Epithelial cell of proximal tubule (primary cell): Measurements from ENCODE around the gene ANKRD22. TPM values are rescaled to one million over a fixed set of nuclear protein-coding genes. Genes with fewer than 3 reads are reported as not detected.
A peak's percentile ranks its signal among the peaks of the same experiment; 100 is the strongest.

ENCODE experiments used
- DNase-seq: peaks from one replicate; pipeline ENCODE4 v3.0.0-alpha.2; 2011; ENCODE audit warnings: low read depth
- H3K4me3 ChIP-seq: 2 replicates; pipeline ENCODE4 v1.5.1; 2011; ENCODE audit warnings: low read depth, mild to moderate bottlenecking, low read length
- total RNA-seq: library from RNA; depleted of rRNA; stranded (reverse); fragments of >200 nt; gene quantifications from 2 replicates; pipeline ENCODE4 v1.2.3, GENCODE V29; 2015
- TF ChIP-seq, protein P1 (sequence below): conservative IDR thresholded peaks from 2 replicates; pipeline ENCODE4 v1.5.1; 2012; ENCODE audit warnings: low read depth, mild to moderate bottlenecking, low read length

Gene ANKRD22
- total RNA-seq, 1 donor from 2014 or later: 0.12 TPM

DNA sequence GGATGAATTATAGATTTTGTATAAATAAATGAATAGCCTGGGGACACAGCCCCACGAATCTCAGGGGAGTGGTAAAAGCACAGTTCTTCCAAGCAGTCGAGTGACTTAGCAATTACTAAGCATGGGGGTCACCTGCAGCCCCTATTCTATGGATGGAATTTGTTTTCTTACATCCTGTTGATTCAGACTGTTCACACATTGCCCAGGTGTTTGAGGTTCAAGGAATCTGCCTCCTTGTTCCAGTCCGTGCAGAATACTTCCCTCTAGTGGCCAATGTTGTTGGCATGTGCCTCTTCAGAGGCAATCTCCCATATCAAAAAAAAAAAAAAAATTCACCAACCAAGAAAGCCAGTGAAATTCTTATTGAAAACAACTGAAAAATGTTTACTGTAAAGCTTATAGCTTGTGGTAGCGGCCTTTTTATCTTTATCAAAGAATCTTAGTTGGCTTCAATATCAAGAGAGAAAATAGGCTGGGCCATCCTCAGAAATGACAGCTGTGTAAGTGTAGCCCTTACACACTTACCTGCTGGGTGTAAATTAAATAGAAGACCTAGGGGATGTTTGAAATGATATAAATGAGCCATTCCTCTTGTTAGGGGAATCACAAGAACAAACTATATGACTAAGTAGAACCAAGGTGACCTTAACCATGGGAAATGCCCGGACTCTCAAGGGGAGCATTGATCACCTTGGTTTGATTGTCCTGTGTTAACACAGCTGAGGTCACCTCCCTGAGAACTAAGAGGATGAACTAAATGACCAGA, 41.3 kb downstream of the ANKRD22 start:
- no peak for DNase-seq
- H3K4me3 ChIP-seq: no peak overlapping the region
- TF ChIP-seq, protein P1, sequence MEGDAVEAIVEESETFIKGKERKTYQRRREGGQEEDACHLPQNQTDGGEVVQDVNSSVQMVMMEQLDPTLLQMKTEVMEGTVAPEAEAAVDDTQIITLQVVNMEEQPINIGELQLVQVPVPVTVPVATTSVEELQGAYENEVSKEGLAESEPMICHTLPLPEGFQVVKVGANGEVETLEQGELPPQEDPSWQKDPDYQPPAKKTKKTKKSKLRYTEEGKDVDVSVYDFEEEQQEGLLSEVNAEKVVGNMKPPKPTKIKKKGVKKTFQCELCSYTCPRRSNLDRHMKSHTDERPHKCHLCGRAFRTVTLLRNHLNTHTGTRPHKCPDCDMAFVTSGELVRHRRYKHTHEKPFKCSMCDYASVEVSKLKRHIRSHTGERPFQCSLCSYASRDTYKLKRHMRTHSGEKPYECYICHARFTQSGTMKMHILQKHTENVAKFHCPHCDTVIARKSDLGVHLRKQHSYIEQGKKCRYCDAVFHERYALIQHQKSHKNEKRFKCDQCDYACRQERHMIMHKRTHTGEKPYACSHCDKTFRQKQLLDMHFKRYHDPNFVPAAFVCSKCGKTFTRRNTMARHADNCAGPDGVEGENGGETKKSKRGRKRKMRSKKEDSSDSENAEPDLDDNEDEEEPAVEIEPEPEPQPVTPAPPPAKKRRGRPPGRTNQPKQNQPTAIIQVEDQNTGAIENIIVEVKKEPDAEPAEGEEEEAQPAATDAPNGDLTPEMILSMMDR: peak; percentile 94

- no peak for DNase-seq
- TF ChIP-seq, protein P1: no peak
- no peak overlapping the region for H3K4me3 ChIP-seq
Measured at GRCh38 chr10:88809621-88810020, 42.0 kb downstream of the ANKRD22 start.

DNA sequence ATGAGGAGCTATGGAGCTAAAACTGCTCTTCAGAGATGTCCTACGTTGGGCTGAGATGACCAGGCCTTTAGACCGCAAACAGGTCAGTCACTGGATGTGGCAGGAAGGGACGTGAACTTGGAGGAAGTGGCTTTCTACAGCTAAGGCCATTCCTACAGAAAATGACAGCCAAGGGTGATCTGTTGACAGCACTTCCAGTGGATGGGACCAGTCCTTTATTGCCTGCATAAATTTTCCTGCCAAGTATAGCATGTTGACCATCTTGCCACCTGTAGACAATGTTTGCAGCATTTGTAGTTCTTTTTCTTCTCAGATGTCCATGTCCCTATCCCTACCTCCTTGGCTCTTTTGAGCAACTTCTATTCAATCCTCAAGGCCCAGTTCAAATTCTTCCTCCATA, 45.7 kb downstream of the ANKRD22 start:
- TF ChIP-seq, protein P1: no peak
- no peak for DNase-seq
- H3K4me3 ChIP-seq: no peak overlapping the region

- DNase-seq: no peak
- no peak overlapping the region for H3K4me3 ChIP-seq
- TF ChIP-seq, protein P1: no peak
Measured at GRCh38 chr10:88805361-88805760, 46.3 kb downstream of the ANKRD22 start.

DNA sequence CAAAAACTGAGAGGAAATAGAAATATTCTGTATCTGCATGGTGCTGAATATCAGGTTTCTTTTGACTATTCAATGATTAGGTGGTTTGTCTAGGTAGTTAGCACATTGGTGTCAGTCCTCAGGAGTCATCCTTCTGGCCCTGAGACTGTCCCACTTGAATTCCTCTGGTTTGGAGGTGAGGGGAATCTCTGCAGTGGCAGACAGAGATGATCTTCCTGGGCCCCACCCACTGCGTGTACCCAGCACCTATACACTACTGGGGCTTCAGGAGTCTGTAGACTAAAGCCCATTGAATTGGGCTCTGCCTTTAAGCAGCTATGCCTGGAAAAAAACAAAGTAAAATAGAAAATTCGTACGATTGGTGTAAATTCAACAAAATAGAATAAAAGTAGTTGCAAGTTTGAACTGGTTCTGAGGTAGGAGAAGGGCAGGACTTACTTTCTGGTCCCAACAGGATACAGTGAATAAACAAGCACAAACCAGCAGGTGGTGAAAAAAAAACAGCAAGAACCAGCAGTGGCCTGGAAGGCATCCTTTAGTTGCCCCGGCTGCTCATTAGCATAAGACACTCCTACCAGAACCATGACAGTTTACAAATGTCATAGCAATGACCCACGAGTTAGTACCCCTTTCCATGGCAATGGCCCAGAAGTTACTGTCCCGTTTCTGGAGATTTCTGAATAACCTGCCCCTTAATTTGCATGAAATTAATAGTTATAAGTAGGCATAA, 47.4 kb downstream of the ANKRD22 start:
- no peak for DNase-seq
- TF ChIP-seq, protein P1: no peak
- no peak overlapping the region for H3K4me3 ChIP-seq

DNA sequence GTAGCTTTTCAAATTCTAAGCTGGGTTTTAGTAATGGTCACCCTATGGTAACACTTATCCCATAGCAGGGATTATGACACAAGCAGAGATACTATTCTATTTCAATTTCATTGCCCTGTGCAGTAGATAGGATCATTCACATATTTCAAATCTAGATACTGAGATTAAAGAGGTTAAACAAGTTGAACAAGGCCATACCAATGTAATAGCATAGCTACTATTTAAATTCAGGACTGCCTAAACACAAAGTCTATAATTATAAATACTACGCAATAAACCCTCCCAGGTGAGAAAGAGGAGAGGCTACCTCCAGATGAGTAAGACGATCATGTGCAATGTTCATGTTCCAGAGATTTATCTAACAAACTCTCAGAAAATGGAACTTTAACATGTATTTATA, 48.0 kb downstream of the ANKRD22 start:
- H3K4me3 ChIP-seq: no peak overlapping the region
- DNase-seq: no peak
- TF ChIP-seq, protein P1: no peak
